Diencephalon (tissue), 1 donor: ENCODE measurements around the gene THOC5. TPM values are rescaled to one million over a fixed set of nuclear protein-coding genes. Genes with fewer than 3 reads are reported as not detected.

Experiments
- total RNA-seq: library from RNA; depleted of rRNA; stranded (reverse); fragments of >200 nt; gene quantifications from one replicate; pipeline ENCODE4 v1.2.3, GENCODE V29; 2014

Gene THOC5
- total RNA-seq: 40.1 TPM

GRCh38 chr22:29553351-29554224, at the start of gene THOC5:
THOC5 (minus strand) TSS chr22:29553757; CDS start chr22:29549147, 4,610 bp downstream.

GRCh38 chr22:29479417-29480261, 73.9 kb downstream of the THOC5 start, which contains the start of gene NEFH:
NEFH (plus strand) TSS chr22:29480218; CDS start chr22:29480263, 45 bp downstream.

Other genes with a start within 250 kb of the THOC5 start
- gene GAS2L1, start 247.1 kb downstream of the THOC5 start, total RNA-seq: 6.5 TPM
- gene RASL10A, start 238.1 kb downstream of the THOC5 start, total RNA-seq: 1.6 TPM
- gene AP1B1, start 165.2 kb downstream of the THOC5 start, total RNA-seq: 58.6 TPM
- not detected for gene RFPL1, start 115.2 kb downstream of the THOC5 start, total RNA-seq
- gene NEFH, start 73.5 kb downstream of the THOC5 start, total RNA-seq: 4.4 TPM
- gene NIPSNAP1, start 27.4 kb upstream of the THOC5 start, total RNA-seq: 90.7 TPM
- gene NF2, start 49.9 kb upstream of the THOC5 start, total RNA-seq: 50.5 TPM
- gene CABP7, start 166.2 kb upstream of the THOC5 start, total RNA-seq: 2.5 TPM
- 14.3 TPM for gene ZMAT5, start 213.2 kb upstream of the THOC5 start, total RNA-seq
- 77.7 TPM for gene UQCR10, start 213.6 kb upstream of the THOC5 start, total RNA-seq